ENCODE data around the gene ANO5. TPM values are rescaled to one million over a fixed set of nuclear protein-coding genes. Genes with fewer than 3 reads are reported as not detected.
"Not testable (repeated sequence)": the region's sequence is repeated elsewhere in the genome, so short reads cannot be mapped to it uniquely, and the experiment has no call there.

Gene ANO5
- polyA plus RNA-seq, 1 donor (not counting 4 experiments of a cell fraction or from before 2014, with no cell fraction given), result not detected

DNA sequence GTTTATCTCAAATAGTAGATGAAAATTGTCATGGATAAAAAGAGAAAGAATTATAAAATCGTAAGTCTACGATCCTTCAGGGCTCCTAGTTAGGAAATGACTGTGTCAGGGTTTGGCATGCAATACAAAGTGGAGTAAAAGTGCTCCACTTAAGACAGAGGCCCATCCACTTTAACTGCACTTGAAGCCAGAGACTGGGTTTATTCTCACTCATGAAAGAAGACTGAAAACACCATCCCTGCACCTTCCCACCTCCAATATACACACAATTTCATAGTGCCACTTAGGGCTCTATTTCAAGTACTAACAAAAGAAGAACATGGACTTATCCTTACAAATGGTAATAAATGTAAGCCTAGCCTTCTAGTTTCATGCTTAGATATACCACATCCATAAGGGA is 70.7 kb downstream of the ANO5 start:
- H3K4me1 ChIP-seq (ENCODE audit: control insufficient read depth, extremely low read depth, insufficient read depth, low read length), result no peaks in the 10 kb centered on the region
- no peak overlapping the region for H3K4me3 ChIP-seq (ENCODE audit: control insufficient read depth in 2 of 3, extremely low read depth in 1 of 3, insufficient read depth in 2 of 3, low read depth in 1 of 3, low read length in 3 of 3)
- H3K9me1 ChIP-seq (ENCODE audit: control insufficient read depth, extremely low read depth, insufficient read depth, low read length), result no peaks in the 10 kb centered on the region
- no peak for TF ChIP-seq EZH2 (IDR thresholded peaks at IDR 0.05; ENCODE audit: low read length)
- TF ChIP-seq, protein P1, sequence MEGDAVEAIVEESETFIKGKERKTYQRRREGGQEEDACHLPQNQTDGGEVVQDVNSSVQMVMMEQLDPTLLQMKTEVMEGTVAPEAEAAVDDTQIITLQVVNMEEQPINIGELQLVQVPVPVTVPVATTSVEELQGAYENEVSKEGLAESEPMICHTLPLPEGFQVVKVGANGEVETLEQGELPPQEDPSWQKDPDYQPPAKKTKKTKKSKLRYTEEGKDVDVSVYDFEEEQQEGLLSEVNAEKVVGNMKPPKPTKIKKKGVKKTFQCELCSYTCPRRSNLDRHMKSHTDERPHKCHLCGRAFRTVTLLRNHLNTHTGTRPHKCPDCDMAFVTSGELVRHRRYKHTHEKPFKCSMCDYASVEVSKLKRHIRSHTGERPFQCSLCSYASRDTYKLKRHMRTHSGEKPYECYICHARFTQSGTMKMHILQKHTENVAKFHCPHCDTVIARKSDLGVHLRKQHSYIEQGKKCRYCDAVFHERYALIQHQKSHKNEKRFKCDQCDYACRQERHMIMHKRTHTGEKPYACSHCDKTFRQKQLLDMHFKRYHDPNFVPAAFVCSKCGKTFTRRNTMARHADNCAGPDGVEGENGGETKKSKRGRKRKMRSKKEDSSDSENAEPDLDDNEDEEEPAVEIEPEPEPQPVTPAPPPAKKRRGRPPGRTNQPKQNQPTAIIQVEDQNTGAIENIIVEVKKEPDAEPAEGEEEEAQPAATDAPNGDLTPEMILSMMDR (optimal IDR thresholded peaks at IDR 0.05 in 1 of 3, IDR thresholded peaks at IDR 0.05 in 1 of 3, conservative IDR thresholded peaks at IDR 0.05 in 1 of 3; ENCODE audit: extremely low read depth in 1 of 3, insufficient read depth in 2 of 3, low read length in 3 of 3), result no peak
- dilution Hi-C loops (cut with MboI; ENCODE audit: extremely low pct_ligation_motif_present, low sequenced_read_pairs), result no loop called here
- no peaks in the 10 kb centered on the region for H3K36me3 ChIP-seq (ENCODE audit: control insufficient read depth in 2 of 2, extremely low read depth in 1 of 2, insufficient read depth in 2 of 2, low read length in 2 of 2)
- no peak overlapping the region for H2AFZ ChIP-seq (ENCODE audit: control insufficient read depth, low read length)
- no peak overlapping the region for H3K4me2 ChIP-seq (ENCODE audit: control insufficient read depth, extremely low read depth, insufficient read depth, low read depth, low read length)
- FAIRE-seq (no peak), DNase-seq (ENCODE audit: low read depth, low spot score) (no peak)
- H4K20me1 ChIP-seq (ENCODE audit: control insufficient read depth, extremely low read depth, insufficient read depth, low read length), result no peaks in the 10 kb centered on the region
- H3K9me3 ChIP-seq (ENCODE audit: control insufficient read depth, low read depth, low read length), result no peaks in the 10 kb centered on the region
- no peak overlapping the region for H3K9ac ChIP-seq (ENCODE audit: control insufficient read depth, extremely low read depth, insufficient read depth, low read length)
- H3K27ac ChIP-seq (ENCODE audit: control insufficient read depth, insufficient read depth, low read length), result no peak overlapping the region
- no peaks in the 10 kb centered on the region for H3K27me3 ChIP-seq (ENCODE audit: control insufficient read depth, extremely low read depth, insufficient read depth, low read length)
- H3K79me2 ChIP-seq (ENCODE audit: control insufficient read depth, insufficient read depth, low read length), result no peaks in the 10 kb centered on the region

DNA sequence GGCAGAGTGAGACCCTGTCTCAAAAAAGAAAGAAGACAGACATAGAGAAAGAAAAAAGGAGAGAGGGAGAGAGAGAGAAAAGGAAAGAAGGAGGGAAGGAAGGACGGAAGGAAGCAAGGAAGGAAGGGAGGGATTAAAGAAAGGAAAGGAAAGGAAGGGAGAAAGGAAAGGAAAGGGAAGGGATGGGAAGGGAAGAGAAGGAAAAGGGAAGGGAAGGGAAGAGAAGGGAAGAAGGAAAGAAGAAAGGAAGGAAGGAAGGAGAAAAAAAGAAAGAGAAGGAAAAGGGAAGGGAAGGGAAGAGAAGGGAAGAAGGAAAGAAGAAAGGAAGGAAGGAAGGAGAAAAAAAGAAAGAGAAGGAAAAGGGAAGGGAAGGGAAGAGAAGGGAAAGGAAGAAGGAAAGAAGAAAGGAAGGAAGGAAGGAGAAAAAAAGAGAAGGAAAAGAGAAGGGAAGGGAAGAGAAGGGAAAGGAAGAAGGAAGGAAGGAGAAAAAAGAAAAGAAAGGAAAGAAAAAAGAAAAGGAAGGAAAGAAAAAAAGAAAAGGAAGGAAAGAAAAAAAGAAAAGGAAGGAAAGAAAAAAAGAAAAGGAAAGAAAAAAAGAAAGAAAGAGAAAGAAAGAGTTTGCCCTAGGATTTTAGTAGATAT is 76.2 kb downstream of the ANO5 start:
- H3K36me3 ChIP-seq (ENCODE audit: control insufficient read depth in 2 of 2, extremely low read depth in 1 of 2, insufficient read depth in 2 of 2, low read length in 2 of 2); dilution Hi-C loops (cut with MboI; ENCODE audit: extremely low pct_ligation_motif_present, low sequenced_read_pairs); H3K79me2 ChIP-seq (ENCODE audit: control insufficient read depth, insufficient read depth, low read length); H3K9me1 ChIP-seq (ENCODE audit: control insufficient read depth, extremely low read depth, insufficient read depth, low read length); FAIRE-seq; H2AFZ ChIP-seq (ENCODE audit: control insufficient read depth, low read length); H3K9ac ChIP-seq (ENCODE audit: control insufficient read depth, extremely low read depth, insufficient read depth, low read length); H3K27me3 ChIP-seq (ENCODE audit: control insufficient read depth, extremely low read depth, insufficient read depth, low read length); H3K27ac ChIP-seq (ENCODE audit: control insufficient read depth, insufficient read depth, low read length); H3K4me2 ChIP-seq (ENCODE audit: control insufficient read depth, extremely low read depth, insufficient read depth, low read depth, low read length); H3K9me3 ChIP-seq (ENCODE audit: control insufficient read depth, low read depth, low read length); H3K4me1 ChIP-seq (ENCODE audit: control insufficient read depth, extremely low read depth, insufficient read depth, low read length); H3K4me3 ChIP-seq (ENCODE audit: control insufficient read depth in 2 of 3, extremely low read depth in 1 of 3, insufficient read depth in 2 of 3, low read depth in 1 of 3, low read length in 3 of 3); H4K20me1 ChIP-seq (ENCODE audit: control insufficient read depth, extremely low read depth, insufficient read depth, low read length); DNase-seq (ENCODE audit: low read depth, low spot score): not testable (repeated sequence)

DNA sequence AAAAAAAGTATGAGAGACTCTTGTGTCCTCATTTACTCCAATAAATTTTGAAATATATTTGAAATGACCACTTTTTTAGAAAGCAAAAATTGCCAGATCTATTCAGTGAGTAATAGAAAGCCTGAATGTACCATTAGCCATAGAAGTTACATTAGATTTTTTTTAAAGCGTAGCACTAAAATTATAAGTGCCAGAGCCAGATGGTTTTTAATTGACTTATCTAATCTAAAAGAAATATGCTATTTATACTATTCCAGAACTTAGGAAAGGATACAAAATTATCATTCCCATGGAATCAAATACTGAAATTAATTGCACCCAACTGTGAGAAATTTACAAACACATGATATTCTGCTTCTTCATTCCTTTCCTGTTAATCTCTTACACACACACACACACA is 80.9 kb downstream of the ANO5 start:
- H3K4me1 ChIP-seq (ENCODE audit: control insufficient read depth, extremely low read depth, insufficient read depth, low read length), result no peaks in the 10 kb centered on the region
- dilution Hi-C loops (cut with MboI; ENCODE audit: extremely low pct_ligation_motif_present, low sequenced_read_pairs), result no loop called here
- no peak overlapping the region for H3K4me3 ChIP-seq (ENCODE audit: control insufficient read depth in 2 of 3, extremely low read depth in 1 of 3, insufficient read depth in 2 of 3, low read depth in 1 of 3, low read length in 3 of 3)
- TF ChIP-seq, protein P1 (optimal IDR thresholded peaks at IDR 0.05 in 1 of 3, IDR thresholded peaks at IDR 0.05 in 1 of 3, conservative IDR thresholded peaks at IDR 0.05 in 1 of 3; ENCODE audit: extremely low read depth in 1 of 3, insufficient read depth in 2 of 3, low read length in 3 of 3), result no peak
- no peak for TF ChIP-seq EZH2 (IDR thresholded peaks at IDR 0.05; ENCODE audit: low read length)
- H3K9me1 ChIP-seq (ENCODE audit: control insufficient read depth, extremely low read depth, insufficient read depth, low read length), result no peaks in the 10 kb centered on the region
- H3K27me3 ChIP-seq (ENCODE audit: control insufficient read depth, extremely low read depth, insufficient read depth, low read length), result no peaks in the 10 kb centered on the region
- H3K27ac ChIP-seq (ENCODE audit: control insufficient read depth, insufficient read depth, low read length), result no peak overlapping the region
- H4K20me1 ChIP-seq (ENCODE audit: control insufficient read depth, extremely low read depth, insufficient read depth, low read length), result no peaks in the 10 kb centered on the region
- H3K79me2 ChIP-seq (ENCODE audit: control insufficient read depth, insufficient read depth, low read length), result no peaks in the 10 kb centered on the region
- no peak overlapping the region for H3K9ac ChIP-seq (ENCODE audit: control insufficient read depth, extremely low read depth, insufficient read depth, low read length)
- DNase-seq (ENCODE audit: low read depth, low spot score) (no peak), FAIRE-seq (no peak)
- H3K4me2 ChIP-seq (ENCODE audit: control insufficient read depth, extremely low read depth, insufficient read depth, low read depth, low read length), result no peak overlapping the region
- H3K9me3 ChIP-seq (ENCODE audit: control insufficient read depth, low read depth, low read length), result no peaks in the 10 kb centered on the region
- no peaks in the 10 kb centered on the region for H3K36me3 ChIP-seq (ENCODE audit: control insufficient read depth in 2 of 2, extremely low read depth in 1 of 2, insufficient read depth in 2 of 2, low read length in 2 of 2)
- H2AFZ ChIP-seq (ENCODE audit: control insufficient read depth, low read length), result no peak overlapping the region
